Cardiac fibroblast (primary cell): ENCODE data around the gene RCN2.
"Not testable (repeated sequence)": the region's sequence is repeated elsewhere in the genome, so short reads cannot be mapped to it uniquely, and the experiment has no call there.

Experiments
- DNase-seq, 2 donors: peaks; one replicate each; pipeline versions ENCODE4 v3.0.0 to v3.0.0-alpha.2; 2010; ENCODE audit warnings: low read depth in 2 of 2
- H3K4me3 ChIP-seq, 2 donors: replicated peaks in 1 of 2; 1 replicate in 1 of 2; 2 replicates in 1 of 2; pipeline ENCODE4 v1.5.1; 2011; ENCODE audit warnings: low read depth in 2 of 2, low read length in 2 of 2, mild to moderate bottlenecking in 2 of 2, moderate library complexity in 1 of 2
- CTCF ChIP-seq: IDR thresholded peaks from one replicate; pipeline ENCODE4 v1.5.1; 2011; ENCODE audit warnings: low read depth, mild to moderate bottlenecking, low read length, inconsistent platforms

Gene RCN2

GRCh38 chr15:76964157-76964556, 32.6 kb downstream of the RCN2 start:
- DNase-seq = peak; percentile 26 to 56
- H3K4me3 ChIP-seq = no peak overlapping the region
- TF ChIP-seq CTCF = no peak

GRCh38 chr15:76966051-76966450, 34.5 kb downstream of the RCN2 start:
- DNase-seq = peak; percentile 30 to 77
- H3K4me3 ChIP-seq = not testable (repeated sequence)

DNA sequence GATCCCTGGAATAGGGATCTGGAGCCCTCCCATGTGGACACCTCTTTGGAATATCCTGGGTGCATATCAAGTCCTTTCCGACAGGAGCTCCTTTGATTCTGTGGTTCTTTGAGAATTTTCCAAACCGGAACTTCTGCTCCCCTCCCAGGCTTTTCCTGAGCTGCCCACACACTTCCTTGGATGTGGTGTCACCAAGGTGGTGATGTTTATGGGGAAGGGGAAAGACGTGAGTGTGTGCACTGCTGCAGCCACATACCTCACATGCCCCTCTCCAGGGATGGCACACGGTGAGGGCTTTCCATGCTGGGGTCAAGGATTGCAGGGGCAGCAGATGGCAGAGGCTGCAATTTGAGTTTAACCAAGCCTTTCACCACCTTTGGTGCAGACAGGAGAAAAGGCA, 35.5 kb downstream of the RCN2 start:
- no peak for DNase-seq

GRCh38 chr15:76968306-76968705, 36.8 kb downstream of the RCN2 start:
- DNase-seq = peak; percentile 19 to 40
- TF ChIP-seq CTCF = no peak
- H3K4me3 ChIP-seq = no peak overlapping the region

More for the DNA sequence above, 35.5 kb downstream of the RCN2 start:
- no peak for TF ChIP-seq CTCF
- no peak overlapping the region for H3K4me3 ChIP-seq

DNA sequence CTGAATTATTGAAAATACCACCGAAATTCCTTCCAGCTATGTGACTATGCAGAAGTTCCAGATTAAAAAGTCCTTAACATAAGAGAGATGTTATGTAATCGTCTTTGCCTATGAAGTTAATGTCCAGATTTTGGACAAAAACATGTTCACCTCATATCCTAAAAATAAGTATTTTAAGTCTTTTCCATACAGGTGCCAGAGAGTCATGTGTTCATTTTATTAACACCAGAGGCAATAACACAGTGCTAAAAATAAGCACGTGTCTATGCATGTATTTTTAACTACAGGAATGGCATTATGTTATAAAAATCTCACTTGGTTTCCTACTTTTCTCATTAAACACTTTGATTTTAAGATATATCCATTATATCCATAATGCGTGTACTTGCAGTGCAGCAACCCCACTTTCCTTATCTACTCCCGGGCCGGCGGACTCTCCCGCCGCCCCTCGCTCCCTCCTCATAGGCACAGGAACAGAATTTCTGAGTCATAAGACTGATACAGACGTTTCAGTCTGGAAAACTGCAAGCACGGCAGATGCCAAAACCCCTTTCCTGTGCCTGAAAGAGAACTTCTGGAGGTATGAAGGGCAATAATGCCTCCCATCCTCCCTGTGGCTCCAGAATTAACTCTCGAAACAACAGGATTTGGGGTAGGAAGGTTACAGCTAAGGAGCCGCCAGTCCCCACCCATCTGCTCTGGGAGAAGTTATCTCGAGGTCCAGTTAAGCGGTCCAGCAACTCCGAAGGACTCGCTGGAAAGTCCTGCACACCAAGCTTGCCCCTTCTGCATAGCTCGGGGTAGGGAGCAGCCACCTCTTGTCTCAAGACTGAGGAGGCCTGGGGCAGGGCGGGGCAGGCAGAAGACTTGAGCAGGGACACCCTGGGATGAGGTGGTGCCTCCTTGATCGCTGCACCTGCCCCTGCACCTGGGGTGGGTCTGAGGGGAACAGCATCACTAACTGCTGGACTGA, 41.1 kb downstream of the RCN2 start:
- TF ChIP-seq CTCF = no peak
- H3K4me3 ChIP-seq = peak overlapping the region; percentile 21 to 29
- DNase-seq = peak; percentile 48 to 73

GRCh38 chr15:76973362-76973743, 41.8 kb downstream of the RCN2 start:
- peak; percentile 69 to 74 for DNase-seq
- no peak overlapping the region for H3K4me3 ChIP-seq

More at GRCh38 chr15:76973362-76973743, 41.8 kb downstream of the RCN2 start:
- TF ChIP-seq CTCF = peak; percentile 79
